Loucy (cell line): ENCODE data around the gene INTS11.

Source experiments
- CTCF ChIP-seq: fragments of 200-600 bp; sonication (generic); conservative IDR thresholded peaks from 2 replicates; pipeline ENCODE4 v1.5.1; 2014; ENCODE audit warnings: mild to moderate bottlenecking, antibody characterized with exemption, low read length
- EZH2phosphoT487 ChIP-seq: fragments of 200-600 bp; IDR thresholded peaks from 2 replicates; pipeline ENCODE4 v1.6.1; 2018; ENCODE audit warnings: antibody characterized with exemption, mild to moderate bottlenecking, moderate library complexity, borderline replicate concordance

GRCh38 chr1:1304331-1305299 lies 19.8 kb downstream of the INTS11 start:
- no peak for TF ChIP-seq CTCF
- no peak for TF ChIP-seq EZH2phosphoT487
